Measurements from ENCODE around the gene PGLYRP1.

- TF ChIP-seq POLR2AphosphoS5 (IDR thresholded peaks at IDR 0.05): no peak
- no peak for TF ChIP-seq CTCF (IDR thresholded peaks at IDR 0.05)
Measured at GRCh38 chr19:46031781-46032596, 9.1 kb upstream of the PGLYRP1 start.

All from esophagus muscularis mucosa (tissue), 3 donors.